Left kidney (tissue), 2 donors: ENCODE measurements around the gene ADRA2B. TPM values are rescaled to one million over a fixed set of nuclear protein-coding genes. Genes with fewer than 3 reads are reported as not detected.
"Not testable (repeated sequence)": the region's sequence is repeated elsewhere in the genome, so short reads cannot be mapped to it uniquely, and the experiment has no call there.

ENCODE experiments used
- DNase-seq: peaks from one replicate; pipeline ENCODE4 v3.0.0-alpha.2; 2013
- polyA plus RNA-seq: library from polyadenylated mRNA; unstranded; fragments of 120-200 nt; gene quantifications from one replicate; pipeline ENCODE4 v1.2.1, GENCODE V29; 2013; ENCODE audit not compliant: insufficient read length

Gene ADRA2B
- polyA plus RNA-seq, 1 donor = 4.4 TPM

- DNase-seq = no peak
Measured at GRCh38 chr2:96089356-96090195, 26.8 kb downstream of the ADRA2B start.

GRCh38 chr2:96088340-96089335, 27.7 kb downstream of the ADRA2B start:
- DNase-seq = no peak

- DNase-seq = no peak
Measured at GRCh38 chr2:96087130-96087529, 29.2 kb downstream of the ADRA2B start.

DNA sequence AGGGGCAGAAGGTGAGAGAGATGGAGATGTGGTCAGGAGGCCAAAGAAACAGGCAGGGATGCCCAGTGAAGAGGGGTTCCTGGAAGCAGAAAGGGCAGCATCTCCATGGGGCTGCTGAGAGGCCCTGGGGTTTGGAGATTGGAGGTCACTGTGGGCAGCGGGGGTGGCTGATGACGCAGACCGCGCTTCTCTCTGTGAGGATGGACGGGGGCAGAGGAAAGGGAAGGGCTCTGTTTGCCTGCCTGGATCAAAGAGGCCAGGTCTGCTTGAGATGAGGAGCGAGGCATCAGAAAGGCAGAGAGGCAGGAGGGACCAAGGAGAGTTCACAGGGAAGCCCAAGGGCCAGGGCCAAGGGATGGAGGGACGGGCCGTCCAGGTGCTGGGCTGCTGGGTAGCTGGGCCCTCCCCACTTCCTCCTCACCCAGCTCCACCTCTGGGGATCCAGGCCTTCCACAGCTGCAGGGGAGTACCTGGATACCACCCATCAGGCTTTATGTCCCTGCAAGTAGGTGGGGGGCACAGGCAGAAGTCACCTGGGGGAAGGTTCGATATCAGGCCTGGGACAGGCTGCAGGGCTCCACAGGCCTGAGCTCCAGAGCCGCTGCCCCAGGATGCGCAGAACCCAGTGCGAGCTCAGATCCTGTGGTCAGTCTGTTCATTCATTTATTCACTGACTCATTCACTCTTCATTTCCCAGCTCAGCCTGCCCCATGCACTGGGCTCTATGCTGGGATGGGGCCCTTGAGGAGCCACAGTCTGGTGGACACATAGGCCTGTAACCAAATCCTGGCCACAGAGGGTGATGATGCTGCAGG, 30.6 kb downstream of the ADRA2B start:
- no peak for DNase-seq

GRCh38 chr2:96084858-96085518, 31.4 kb downstream of the ADRA2B start:
- DNase-seq = not testable (repeated sequence)

- DNase-seq = no peak
Measured at GRCh38 chr2:96083989-96084857, 32.1 kb downstream of the ADRA2B start.

GRCh38 chr2:96083064-96083939, 33.1 kb downstream of the ADRA2B start:
- no peak for DNase-seq

GRCh38 chr2:96082211-96083063, 33.9 kb downstream of the ADRA2B start:
- no peak for DNase-seq

DNA sequence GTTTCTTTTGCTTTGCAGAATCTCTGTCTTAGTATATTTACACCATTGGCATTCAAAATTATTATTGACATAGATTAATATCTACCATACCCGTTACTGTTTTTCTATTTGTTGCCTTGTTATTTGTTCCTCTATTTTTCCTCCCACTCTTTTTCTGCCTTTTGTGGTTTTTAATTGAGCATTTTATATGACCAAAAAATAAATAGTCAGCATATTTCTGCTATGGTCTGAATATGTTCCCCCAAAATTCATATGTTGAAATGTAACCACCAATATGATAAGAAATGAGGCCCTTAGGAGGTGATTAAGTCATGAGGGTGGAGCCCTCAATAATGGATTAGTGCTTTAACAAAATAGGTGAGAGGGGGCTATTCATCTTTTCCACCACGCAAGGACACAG, 35.3 kb downstream of the ADRA2B start:
- no peak for DNase-seq

GRCh38 chr2:96075199-96075771, 41.1 kb downstream of the ADRA2B start:
- DNase-seq = no peak

- no peak for DNase-seq
Measured at GRCh38 chr2:96074156-96074555, 42.2 kb downstream of the ADRA2B start.

- no peak for DNase-seq
Measured at GRCh38 chr2:96073170-96073775, 43.1 kb downstream of the ADRA2B start.

DNA sequence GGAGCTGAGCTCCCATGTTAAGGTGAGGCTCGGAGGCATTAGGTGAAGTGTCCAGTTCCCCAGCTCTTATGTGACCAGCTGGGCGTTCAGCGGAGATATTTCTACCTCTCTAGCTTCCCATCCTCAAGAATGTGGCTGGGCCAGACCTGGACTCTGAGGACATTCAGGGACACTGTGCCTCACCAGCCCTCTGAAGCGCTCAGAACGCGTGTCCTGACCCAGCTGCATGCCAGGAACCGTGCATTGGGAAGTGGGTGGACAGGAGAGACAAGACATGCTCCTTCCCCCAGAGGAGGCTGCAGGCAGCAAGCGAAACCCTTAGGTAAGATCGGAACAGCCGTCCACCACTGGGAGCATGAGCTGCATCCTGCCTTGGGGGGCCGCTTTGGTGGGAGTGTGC, 43.6 kb downstream of the ADRA2B start:
- DNase-seq = no peak

- DNase-seq = not testable (repeated sequence)
Measured at GRCh38 chr2:96071977-96072491, 44.3 kb downstream of the ADRA2B start.

GRCh38 chr2:96071087-96071976, 45.0 kb downstream of the ADRA2B start:
- DNase-seq = not testable (repeated sequence)

DNA sequence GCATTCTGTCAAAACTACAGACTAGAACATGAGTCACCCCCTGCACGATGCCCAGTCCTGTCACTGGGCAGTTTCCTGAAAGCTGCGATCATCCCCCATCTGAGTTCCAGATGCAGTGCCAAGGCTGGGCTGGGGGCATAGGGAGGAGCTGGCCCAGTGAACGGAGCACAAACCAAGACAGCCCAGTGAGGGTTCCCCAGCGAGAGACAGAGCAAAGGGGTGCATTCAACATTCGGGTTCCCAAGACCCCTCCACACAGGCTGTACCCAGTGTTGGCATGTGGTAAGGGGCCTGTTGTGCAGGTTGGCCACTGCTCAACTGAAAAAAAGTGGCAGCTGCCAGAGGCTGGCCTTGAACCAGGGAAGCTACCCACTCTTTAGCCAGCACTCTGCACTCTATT, 46.0 kb downstream of the ADRA2B start:
- not testable (repeated sequence) for DNase-seq
